Bronchial epithelial cell (primary cell): Measurements from ENCODE around the gene CXorf65. TPM values are rescaled to one million over a fixed set of nuclear protein-coding genes. Genes with fewer than 3 reads are reported as not detected.

Experiments
- DNase-seq: peaks from one replicate; pipeline ENCODE4 v3.0.0-alpha.2; 2010; ENCODE audit warnings: low read depth
- FAIRE-seq: peaks from 2 replicates; lab custom pipeline; 2011; peaks lifted over from hg19 to GRCh38; lab: Jason Lieb, UNC
- H3K27me3 ChIP-seq: 2 replicates; pipeline ENCODE4 v1.5.1; 2011; ENCODE audit warnings: low read length; ENCODE audit not compliant: control insufficient read depth, insufficient read depth
- H3K36me3 ChIP-seq: 2 replicates; pipeline ENCODE4 v1.5.1; 2011; ENCODE audit warnings: low read length; ENCODE audit not compliant: control insufficient read depth, insufficient read depth
- H3K4me3 ChIP-seq: 2 replicates; pipeline ENCODE4 v1.5.1; 2011; ENCODE audit warnings: mild to moderate bottlenecking, low read depth, low read length, control low read depth
- CTCF ChIP-seq: IDR thresholded peaks from 2 replicates; pipeline ENCODE4 v1.5.1; 2011; ENCODE audit warnings: mild to moderate bottlenecking, moderate library complexity, low read length, control low read depth, inconsistent platforms; ENCODE audit not compliant: insufficient read depth, severe bottlenecking
- total RNA-seq: library from RNA; depleted of rRNA; stranded (reverse); fragments of >200 nt; gene quantifications from 2 replicates; pipeline ENCODE4 v1.2.1, GENCODE V29; 2014

CXorf65 gene
- total RNA-seq, 1 donor from 2014 or later = not detected

GRCh38 chrX:71098951-71099506 lies 7.5 kb downstream of the CXorf65 start:
- no peaks in the 10 kb centered on the region for H3K36me3 ChIP-seq
- no peak overlapping the region for H3K4me3 ChIP-seq
- DNase-seq (no peak), FAIRE-seq (no peak)
- TF ChIP-seq CTCF = no peak
- no peaks in the 10 kb centered on the region for H3K27me3 ChIP-seq

GRCh38 chrX:71098302-71098701 lies 8.2 kb downstream of the CXorf65 start:
- FAIRE-seq (no peak), DNase-seq (peak; percentile 13)
- Histone ChIP-seq H3K4me3 (no peak overlapping the region), H3K36me3 (no peaks in the 10 kb centered on the region), H3K27me3 (no peaks in the 10 kb centered on the region)
- peak; percentile 34 for TF ChIP-seq CTCF

- no peak for FAIRE-seq
- H3K27me3 ChIP-seq = no peaks in the 10 kb centered on the region
- no peaks in the 10 kb centered on the region for H3K36me3 ChIP-seq
- TF ChIP-seq CTCF = no peak
- H3K4me3 ChIP-seq = peak overlapping the region; percentile 55
- DNase-seq = no peak
Measured at GRCh38 chrX:71096760-71097032, 9.8 kb downstream of the CXorf65 start.

- Histone ChIP-seq H3K4me3 (peak overlapping the region; percentile 55), H3K36me3 (no peaks in the 10 kb centered on the region), H3K27me3 (no peaks in the 10 kb centered on the region)
- no peak for FAIRE-seq
- no peak for TF ChIP-seq CTCF
- peak; percentile 6 for DNase-seq
Measured at GRCh38 chrX:71095981-71096759, 10.4 kb downstream of the CXorf65 start.

GRCh38 chrX:71095555-71095980 lies 11.0 kb downstream of the CXorf65 start, which contains the start of gene FOXO4:
Gene FOXO4 (plus strand): TSS chrX:71095851. CDS start chrX:71096529, 678 bp downstream.
- DNase-seq (peak; percentile 73), FAIRE-seq (no peak)
- TF ChIP-seq CTCF = no peak

More at GRCh38 chrX:71095555-71095980, 11.0 kb downstream of the CXorf65 start, which contains the start of gene FOXO4:
- Histone ChIP-seq H3K4me3 (peak within 1 kb of the TSS; percentile 55), H3K36me3 (no peaks in the 10 kb centered on the region), H3K27me3 (no peaks in the 10 kb centered on the region)
